Subcutaneous preadipocyte (primary cell): ENCODE results near the gene TMEM256. TPM values are rescaled to one million over a fixed set of nuclear protein-coding genes. Genes with fewer than 3 reads are reported as not detected.

Experiments
- total RNA-seq: library from RNA; depleted of rRNA; stranded (reverse); fragments of >200 nt; gene quantifications from 2 replicates; pipeline ENCODE4 v1.2.3, GENCODE V29; 2012

The TMEM256 gene
- 103 and 132 TPM in 2 replicates for total RNA-seq

DNA sequence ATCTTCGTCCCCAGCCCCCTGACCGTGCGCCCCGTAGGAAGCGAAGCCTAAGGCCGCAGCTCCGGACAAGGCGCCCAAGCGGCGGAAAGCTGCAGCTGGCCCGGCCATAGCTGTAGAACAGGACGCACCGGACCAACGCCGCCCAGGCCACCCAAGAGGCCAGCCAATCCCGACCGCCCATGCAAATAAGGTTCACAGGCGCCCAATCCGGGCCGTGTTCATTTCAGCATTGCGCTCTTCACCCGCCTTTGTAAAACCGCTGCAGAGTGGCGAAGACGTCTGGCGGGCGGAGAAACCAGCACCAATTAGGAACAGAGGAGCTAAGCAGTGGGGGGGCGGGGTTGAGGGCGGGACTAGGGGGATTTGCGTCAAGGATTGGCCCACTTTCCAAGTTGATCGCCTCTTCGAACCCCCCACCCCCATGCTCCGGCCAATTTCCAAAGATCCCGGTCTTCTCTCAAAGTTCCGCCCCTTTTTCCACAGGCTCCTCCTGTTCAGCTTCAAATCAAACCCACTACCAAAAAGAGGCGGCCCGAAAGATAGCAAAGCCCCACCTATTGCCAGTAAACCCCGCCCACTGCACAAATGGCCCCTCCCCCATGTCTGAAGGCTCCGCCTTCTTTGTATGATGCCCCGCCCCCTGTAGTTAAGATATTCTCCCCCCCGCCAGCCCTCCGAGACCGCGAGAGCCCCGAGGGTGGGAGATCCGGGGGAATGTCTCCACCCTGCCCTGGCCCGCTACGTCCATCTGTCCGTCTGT, at the start of gene TMEM256:
TMEM256 (minus strand) TSS at position 121 of the 760 bp plus-strand sequence; CDS start at position 108, 13 bp downstream.

DNA sequence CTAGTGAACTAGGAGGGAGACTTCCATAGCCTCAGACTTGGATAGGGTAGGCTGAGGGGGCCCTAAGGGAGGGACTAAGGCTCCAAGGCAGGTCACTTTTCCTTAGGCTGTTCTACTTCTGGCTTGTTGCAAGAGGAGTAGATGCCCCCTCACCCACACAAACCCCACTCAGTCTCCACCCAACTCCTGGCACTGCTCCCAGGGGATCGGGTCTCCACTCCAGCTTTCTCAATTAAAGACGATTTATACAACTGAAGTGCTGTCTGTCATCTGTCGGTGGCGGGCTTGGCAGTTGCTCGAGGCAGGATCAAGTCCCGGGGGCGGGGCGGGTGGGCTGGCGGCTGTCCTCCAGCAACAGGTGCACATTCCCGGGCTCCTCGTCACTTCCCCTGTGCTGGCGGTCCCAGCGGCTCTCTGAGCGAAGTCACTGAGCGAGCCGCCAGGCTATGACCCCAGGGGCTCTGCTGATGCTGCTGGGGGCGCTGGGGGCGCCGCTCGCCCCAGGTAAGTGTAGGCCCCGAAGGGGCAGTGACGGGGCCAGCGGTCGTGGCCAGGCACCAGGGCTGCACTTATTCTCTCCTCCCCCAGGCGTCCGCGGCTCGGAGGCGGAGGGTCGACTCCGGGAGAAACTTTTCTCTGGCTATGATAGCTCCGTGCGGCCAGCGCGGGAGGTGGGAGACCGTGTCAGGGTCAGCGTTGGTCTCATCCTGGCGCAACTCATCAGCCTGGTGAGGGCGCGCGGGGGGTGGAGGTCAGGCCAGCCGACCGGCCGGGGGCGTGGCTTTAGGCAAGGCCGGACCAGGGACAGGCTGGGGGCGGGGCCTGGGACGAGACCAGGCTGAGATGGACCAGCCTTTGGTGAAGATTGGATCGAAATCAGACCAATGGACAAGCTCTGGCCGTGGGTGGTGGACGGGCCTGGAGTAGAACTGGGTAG, 41.1 kb upstream of the TMEM256 start, which contains the start of gene CHRNB1:
CHRNB1 (plus strand) TSS at position 380 of the 937 bp plus-strand sequence; CDS start at position 447, 67 bp downstream.

DNA sequence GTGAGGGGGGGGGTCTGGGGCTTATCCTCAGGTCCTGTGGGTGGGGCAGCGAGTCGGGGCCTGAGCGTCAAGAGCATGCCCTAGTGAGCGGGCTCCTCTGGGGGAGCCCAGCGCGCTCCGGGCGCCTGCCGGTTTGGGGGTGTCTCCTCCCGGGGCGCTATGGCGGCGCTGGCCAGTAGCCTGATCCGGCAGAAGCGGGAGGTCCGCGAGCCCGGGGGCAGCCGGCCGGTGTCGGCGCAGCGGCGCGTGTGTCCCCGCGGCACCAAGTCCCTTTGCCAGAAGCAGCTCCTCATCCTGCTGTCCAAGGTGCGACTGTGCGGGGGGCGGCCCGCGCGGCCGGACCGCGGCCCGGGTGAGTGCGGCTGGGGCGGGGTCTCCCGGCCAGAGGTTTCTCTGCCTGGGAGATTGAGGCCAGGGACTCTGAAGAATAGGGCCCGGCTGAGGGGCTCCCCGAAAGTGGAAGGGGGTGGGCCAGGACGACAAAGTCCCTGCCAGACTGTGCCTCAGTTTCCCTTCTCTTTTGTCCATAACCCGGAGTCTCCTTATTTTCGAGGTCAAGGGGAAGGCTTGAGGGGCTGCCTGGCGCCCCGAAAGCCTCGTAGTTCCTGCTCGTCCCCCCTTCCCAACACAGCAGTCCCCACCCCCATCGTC, 35.7 kb upstream of the TMEM256 start, which contains the start of gene FGF11:
FGF11 (plus strand) TSS at position 51 of the 651 bp plus-strand sequence; CDS start at position 160, 109 bp downstream.

DNA sequence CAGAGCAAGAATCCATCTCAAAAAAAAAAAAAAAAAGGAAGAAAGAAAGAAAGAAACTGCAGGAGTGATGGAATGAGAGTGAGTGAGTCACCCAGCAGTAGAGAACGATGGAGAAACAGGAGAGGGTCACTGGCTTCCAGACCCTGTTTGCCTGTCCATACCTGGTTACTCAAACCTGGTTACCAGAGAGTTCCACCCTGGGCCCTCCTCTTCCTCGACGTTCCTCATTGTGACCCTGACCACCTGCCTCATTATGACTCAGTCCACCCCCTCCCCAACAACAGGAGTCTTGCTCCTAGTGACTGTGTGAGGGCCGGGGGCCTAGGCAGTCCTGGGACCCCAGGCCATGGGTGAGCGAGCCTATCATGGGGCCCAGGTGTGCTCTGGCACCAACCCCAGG, 24.7 kb upstream of the TMEM256 start, which contains the start of gene SPEM3:
SPEM3 (plus strand) TSS at position 301 of the 400 bp plus-strand sequence; CDS start at position 347, 46 bp downstream.

DNA sequence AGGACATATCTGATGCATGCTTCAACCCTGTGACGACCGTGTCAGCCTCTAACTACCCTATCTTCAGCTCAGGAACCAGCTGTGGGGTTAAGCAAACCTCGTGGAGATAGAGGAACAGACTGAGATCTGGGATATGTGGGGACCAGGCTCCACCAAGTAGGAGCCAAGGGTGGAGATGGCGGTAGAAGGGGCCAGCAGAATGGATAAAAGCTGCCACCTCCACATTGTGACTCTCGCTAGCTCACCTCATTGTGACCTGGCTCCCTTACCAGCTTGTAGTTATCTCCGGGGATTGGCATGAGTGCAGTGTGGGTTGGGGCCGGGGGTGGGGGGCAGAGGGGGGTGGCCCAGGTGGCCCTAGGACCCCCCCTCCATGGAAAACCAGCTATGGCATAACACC, 21.4 kb upstream of the TMEM256 start, which contains the start of gene SPEM2:
SPEM2 (plus strand) TSS at position 301 of the 400 bp plus-strand sequence; CDS start at position 374, 73 bp downstream.

DNA sequence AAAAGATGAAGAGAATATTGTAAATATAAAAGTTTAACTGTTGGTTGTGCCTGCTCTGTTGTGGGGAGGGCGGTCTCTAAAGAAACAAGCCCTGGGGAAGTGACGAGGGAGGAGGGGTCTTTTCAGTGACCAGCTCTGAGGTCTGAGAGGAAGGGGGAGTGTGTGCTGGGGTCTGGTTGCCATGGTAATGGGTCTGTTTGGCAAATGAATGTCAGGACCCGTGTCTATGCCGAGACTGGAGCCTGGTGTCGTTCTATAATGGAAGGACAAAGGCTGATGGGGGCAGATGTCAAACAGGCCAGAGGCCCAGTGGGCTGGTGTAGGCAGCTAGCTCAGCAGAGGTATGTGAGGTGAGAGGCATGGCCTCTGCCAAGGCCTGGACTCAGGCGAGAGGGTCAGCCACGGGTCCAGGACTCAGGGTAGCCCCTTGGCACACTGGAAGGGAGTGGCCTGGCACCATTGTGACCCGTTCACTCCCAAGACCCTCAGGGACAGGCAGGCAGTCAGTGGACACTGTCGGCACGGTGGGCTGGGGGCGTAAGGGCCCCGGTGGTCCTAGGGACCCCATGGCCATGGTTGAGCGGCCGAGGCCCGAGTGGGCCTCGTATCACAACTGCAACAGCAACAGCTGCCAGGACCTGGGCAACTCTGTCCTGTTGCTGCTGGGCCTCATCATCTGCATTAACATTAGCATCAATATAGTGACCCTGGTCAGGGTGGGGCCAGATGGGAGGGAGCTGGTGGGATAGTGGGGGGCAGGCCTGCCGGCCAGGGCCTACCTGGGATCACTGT, 16.1 kb upstream of the TMEM256 start, which contains the start of gene SPEM1:
SPEM1 (plus strand) TSS at position 506 of the 792 bp plus-strand sequence; CDS start at position 567, 61 bp downstream.

DNA sequence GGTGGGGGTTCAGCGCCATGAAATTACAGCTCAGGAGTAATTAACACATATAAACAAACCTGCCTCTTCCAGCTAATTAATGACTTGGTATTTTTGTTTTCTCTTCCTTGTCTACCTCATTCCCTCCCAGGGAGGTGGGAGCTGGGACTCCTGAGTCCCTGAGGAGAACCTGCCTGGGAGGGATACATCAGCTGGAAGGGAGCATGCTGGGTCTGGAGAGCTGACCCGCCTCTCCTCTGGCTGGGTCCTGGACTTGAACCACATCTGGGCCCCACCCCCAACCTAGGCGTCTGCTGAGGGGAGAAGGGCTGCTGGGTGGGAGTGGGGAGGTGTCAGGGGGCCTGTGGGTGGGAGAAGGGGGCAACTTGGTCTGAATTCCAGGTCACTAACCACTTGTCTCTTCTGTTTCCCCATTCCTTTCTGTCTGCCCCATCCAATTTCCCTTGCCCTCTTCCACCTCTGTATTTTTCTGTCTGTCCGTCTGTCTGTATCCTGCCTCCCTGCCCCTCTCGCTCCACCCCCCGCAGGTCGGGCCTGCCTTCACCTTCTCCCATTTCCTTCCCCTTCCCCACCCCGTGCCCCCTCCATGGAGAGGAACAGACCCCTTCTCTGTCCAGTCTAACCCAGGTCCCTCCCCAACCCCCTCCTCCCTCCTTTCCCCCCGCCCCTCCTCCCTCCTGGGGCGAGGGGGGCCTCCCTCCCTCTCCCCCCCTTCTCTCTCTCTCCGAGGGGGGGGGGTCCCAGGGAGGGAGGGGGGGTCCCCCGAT, 3.8 kb upstream of the TMEM256 start, which contains the start of gene NLGN2:
NLGN2 (plus strand) TSS at position 361 of the 767 bp plus-strand sequence. CDS start 411 bp downstream, outside the sequence.

DNA sequence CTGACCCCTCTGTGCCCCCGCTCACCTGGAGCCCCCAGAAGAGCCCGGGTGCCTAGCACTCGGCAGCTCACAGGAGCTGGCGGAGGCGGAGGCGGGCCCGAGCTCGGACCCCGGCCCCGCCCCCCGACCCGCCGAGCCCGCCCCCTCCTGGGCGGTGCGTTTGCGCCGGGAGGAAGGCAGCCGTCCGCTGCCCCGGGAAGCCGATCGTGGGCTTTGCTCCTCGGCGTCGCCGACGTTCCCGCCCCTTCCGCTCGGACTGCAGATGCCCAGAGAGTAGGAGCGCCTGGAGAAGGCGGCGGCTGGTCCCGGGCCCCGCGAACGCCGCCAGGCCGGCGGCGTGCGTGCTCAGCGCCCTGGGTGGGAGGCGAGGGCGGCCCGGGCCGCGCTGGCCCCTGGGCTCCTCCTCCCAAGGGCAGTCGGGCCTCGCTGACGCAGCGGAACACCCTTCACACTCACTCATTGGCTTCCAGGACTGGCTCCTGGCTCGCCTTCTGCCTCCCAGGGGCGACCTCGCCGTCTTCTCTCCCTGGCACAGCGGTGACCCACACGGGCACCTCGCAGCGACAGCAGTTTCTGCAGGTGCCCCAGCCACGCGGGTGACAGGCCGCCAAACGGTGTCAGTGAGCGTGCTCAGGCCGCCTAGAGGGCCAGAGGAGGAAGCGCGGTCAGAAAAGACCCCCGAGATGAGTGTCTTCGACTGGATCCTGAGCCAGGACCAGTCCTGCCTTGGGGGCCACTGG, 9.3 kb downstream of the TMEM256 start, which contains the start of gene PLSCR3:
PLSCR3 (minus strand) TSS at position 74 of the 740 bp plus-strand sequence. CDS start 415 bp downstream, outside the sequence.

DNA sequence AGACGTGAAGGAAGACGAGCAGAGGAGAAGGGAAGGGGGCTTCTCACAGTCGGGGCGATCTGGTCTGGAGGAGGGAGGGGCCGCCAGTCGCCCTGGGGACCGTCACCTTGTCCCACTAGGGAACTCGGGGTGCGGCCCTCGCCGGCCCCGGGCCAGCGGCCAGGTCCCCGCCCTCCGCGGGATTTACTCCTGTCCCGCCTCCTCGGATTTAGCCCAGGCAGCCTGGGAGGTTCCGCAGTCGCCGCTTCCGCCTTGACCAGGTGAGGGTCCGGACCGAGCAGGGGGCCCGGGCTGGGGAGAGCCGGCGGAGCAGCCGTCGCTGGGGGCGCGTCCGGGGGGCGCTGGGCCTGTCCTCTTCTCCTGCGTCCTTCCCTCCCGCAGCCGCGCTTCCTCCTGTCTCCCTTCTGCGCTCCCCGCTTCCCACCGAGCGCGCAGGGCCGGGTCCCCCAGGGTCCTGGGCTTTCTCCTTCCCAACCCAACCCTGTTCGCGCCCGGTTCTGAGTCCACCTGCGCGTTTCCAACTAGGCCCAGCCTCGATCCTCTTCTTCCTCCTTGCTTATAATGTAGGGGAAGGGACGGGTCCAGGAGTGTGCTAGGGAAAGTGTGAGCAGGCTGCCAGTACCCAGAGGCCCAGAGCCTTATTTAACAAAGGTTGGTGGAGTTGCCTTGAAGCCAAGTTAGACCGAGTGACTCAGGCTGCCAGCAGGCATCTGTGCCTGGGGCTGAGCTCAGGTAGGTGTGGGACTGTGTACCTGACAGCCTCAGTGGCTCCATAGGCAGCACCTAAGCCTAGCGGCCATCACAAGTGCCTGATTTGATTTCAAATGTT, 22.8 kb downstream of the TMEM256 start, which contains the start of gene TNK1:
TNK1 (plus strand) TSS at position 235 of the 829 bp plus-strand sequence. CDS start 1,838 bp downstream, outside the sequence.

DNA sequence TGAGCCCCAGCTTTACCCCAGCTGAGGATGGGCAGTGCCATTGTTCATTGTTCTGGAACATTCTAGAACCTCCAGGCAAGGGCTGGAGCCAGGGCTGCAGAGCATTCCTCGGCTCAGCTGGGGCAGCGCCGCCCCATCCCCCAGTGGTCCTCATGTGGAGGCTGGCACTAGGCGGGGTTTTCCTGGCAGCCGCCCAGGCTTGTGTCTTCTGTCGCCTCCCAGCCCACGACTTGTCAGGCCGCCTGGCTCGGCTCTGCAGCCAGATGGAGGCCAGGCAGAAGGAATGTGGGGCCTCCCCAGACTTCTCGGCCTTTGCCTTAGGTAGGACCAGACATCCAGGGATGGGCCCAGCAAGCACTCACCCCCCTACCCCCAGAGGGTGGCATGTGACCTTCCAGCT, 48.8 kb downstream of the TMEM256 start, which contains the start of gene TMEM95:
TMEM95 (plus strand) TSS at position 104 of the 400 bp plus-strand sequence; CDS start at position 153, 49 bp downstream.

Other genes starting within 250 kb of the TMEM256 start
- under 0.01 and 0.39 TPM in 2 replicates for gene ASGR1, start 224.7 kb downstream of the TMEM256 start, total RNA-seq
- gene DLG4, start 184.3 kb downstream of the TMEM256 start, total RNA-seq, result 7.3 and 11.9 TPM in 2 replicates
- gene ACADVL, start 184.2 kb downstream of the TMEM256 start, total RNA-seq, result 194 and 236 TPM in 2 replicates
- 63.9 and 93.2 TPM in 2 replicates for gene DVL2, start 169.6 kb downstream of the TMEM256 start, total RNA-seq
- gene PHF23, start 164.6 kb downstream of the TMEM256 start, total RNA-seq, result 36.6 and 37.1 TPM in 2 replicates
- 110 and 194 TPM in 2 replicates for gene GABARAP, start 161.6 kb downstream of the TMEM256 start, total RNA-seq
- gene CTDNEP1, start 152.4 kb downstream of the TMEM256 start, total RNA-seq, result 28.7 and 40.1 TPM in 2 replicates
- 28.9 and 31.2 TPM in 2 replicates for gene ELP5, start 151.9 kb downstream of the TMEM256 start, total RNA-seq
- gene CLDN7, start 141.6 kb downstream of the TMEM256 start, total RNA-seq, result 0.98 and 2.9 TPM in 2 replicates
- gene SLC2A4, start 122.4 kb downstream of the TMEM256 start, total RNA-seq, result under 0.01 TPM in 1 of 2 replicates, not detected in the other
- gene YBX2, start 109.5 kb downstream of the TMEM256 start, total RNA-seq, result not detected in 2 replicates
- gene EIF5A, start 96.5 kb downstream of the TMEM256 start, total RNA-seq, result 909 and 1,080 TPM in 2 replicates
- 39.9 and 46.7 TPM in 2 replicates for gene GPS2, start 88.7 kb downstream of the TMEM256 start, total RNA-seq
- 14.7 and 21.7 TPM in 2 replicates for gene NEURL4, start 74.8 kb downstream of the TMEM256 start, total RNA-seq
- gene ACAP1, start 67.6 kb downstream of the TMEM256 start, total RNA-seq, result 0.20 and 2.2 TPM in 2 replicates
- gene KCTD11, start 51.9 kb downstream of the TMEM256 start, total RNA-seq, result 2.6 and 4.1 TPM in 2 replicates
- not detected in 2 replicates for gene TMEM95, start 48.9 kb downstream of the TMEM256 start, total RNA-seq
- gene TNK1, start 23.0 kb downstream of the TMEM256 start, total RNA-seq, result 0.20 TPM in 1 of 2 replicates, not detected in the other
- gene PLSCR3, start 9.6 kb downstream of the TMEM256 start, total RNA-seq, result 22.8 and 26.8 TPM in 2 replicates
- 2.9 and 4.4 TPM in 2 replicates for gene NLGN2, start 3.7 kb upstream of the TMEM256 start, total RNA-seq
- gene SPEM1, start 16.2 kb upstream of the TMEM256 start, total RNA-seq, result not detected in 2 replicates
- gene SPEM2, start 21.5 kb upstream of the TMEM256 start, total RNA-seq, result not detected in 2 replicates
- not detected in 2 replicates for gene SPEM3, start 24.8 kb upstream of the TMEM256 start, total RNA-seq
- 0.98 and 1.1 TPM in 2 replicates for gene TMEM102, start 31.3 kb upstream of the TMEM256 start, total RNA-seq
- under 0.01 and 0.37 TPM in 2 replicates for gene FGF11, start 35.4 kb upstream of the TMEM256 start, total RNA-seq
- 2.0 and 3.7 TPM in 2 replicates for gene CHRNB1, start 41.0 kb upstream of the TMEM256 start, total RNA-seq
- gene ZBTB4, start 75.5 kb upstream of the TMEM256 start, total RNA-seq, result 19.1 and 19.5 TPM in 2 replicates
- gene SLC35G6, start 77.3 kb upstream of the TMEM256 start, total RNA-seq, result not detected in 2 replicates
- gene POLR2A, start 80.3 kb upstream of the TMEM256 start, total RNA-seq, result 81.9 and 112 TPM in 2 replicates
- gene TNFSF12, start 145.0 kb upstream of the TMEM256 start, total RNA-seq, result 5.5 and 8.5 TPM in 2 replicates
- 0.59 and 1.1 TPM in 2 replicates for gene TNFSF13, start 154.7 kb upstream of the TMEM256 start, total RNA-seq
- 69.1 and 70.0 TPM in 2 replicates for gene SENP3, start 157.8 kb upstream of the TMEM256 start, total RNA-seq
- gene CD68, start 175.5 kb upstream of the TMEM256 start, total RNA-seq, result 39.7 and 53.0 TPM in 2 replicates
- 116 and 129 TPM in 2 replicates for gene MPDU1, start 179.8 kb upstream of the TMEM256 start, total RNA-seq
- gene SOX15, start 186.0 kb upstream of the TMEM256 start, total RNA-seq, result 0.20 TPM in 1 of 2 replicates, not detected in the other
- 27.6 and 35.8 TPM in 2 replicates for gene FXR2, start 210.8 kb upstream of the TMEM256 start, total RNA-seq
- gene SAT2, start 223.7 kb upstream of the TMEM256 start, total RNA-seq, result 19.2 and 20.9 TPM in 2 replicates
- gene SHBG, start 226.0 kb upstream of the TMEM256 start, total RNA-seq, result 0.37 and 0.39 TPM in 2 replicates
- not detected in 2 replicates for gene ATP1B2, start 246.8 kb upstream of the TMEM256 start, total RNA-seq